ENCODE data around the gene MS4A6A.
"Not testable (repeated sequence)": the region's sequence is repeated elsewhere in the genome, so short reads cannot be mapped to it uniquely, and the experiment has no call there.

Gene MS4A6A, protein sequence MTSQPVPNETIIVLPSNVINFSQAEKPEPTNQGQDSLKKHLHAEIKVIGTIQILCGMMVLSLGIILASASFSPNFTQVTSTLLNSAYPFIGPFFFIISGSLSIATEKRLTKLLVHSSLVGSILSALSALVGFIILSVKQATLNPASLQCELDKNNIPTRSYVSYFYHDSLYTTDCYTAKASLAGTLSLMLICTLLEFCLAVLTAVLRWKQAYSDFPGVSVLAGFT

DNA sequence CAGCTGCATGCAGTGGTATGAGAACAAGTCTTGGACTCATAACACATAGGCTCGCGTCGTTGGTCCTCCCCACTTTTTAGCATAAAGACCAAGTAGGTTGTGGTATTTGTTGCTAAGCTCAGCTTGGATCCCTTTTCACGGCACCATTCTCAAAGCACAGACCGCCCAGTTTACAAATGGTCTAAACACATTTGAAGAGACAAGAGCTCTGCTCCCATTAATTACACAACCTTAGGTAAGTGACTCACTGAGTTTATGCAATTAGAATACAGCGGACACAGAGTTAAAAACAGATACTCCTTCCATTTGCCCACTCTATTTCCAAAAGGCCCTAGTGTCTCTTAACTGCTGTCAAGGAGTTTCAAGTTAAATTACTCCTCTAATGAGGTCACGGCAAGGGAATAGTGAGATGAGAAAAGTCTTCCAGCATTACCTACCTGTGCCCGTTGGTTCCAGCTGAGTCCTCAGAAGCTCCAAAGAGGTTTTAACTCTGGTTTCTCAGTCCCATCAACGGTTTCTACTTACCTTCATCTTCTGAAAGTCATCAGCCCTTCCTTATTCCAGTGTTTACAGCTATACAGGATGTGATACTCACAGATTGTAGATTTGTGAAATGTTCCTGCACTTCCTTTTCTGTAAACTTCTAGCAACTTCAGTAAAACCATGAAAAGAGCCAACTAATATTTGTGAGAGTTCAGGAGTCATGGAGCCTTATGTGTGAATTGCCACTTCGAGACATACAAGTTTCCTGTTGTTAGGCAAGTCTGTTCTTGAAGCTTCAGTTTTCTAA lies at the start of gene MS4A6A:
Gene MS4A6A, minus strand, starts transcription at position 543 of the 790 bp plus-strand sequence. CDS start 1,356 bp downstream, outside the sequence.
- peak; percentile 38 to 58 for DNase-seq

DNA sequence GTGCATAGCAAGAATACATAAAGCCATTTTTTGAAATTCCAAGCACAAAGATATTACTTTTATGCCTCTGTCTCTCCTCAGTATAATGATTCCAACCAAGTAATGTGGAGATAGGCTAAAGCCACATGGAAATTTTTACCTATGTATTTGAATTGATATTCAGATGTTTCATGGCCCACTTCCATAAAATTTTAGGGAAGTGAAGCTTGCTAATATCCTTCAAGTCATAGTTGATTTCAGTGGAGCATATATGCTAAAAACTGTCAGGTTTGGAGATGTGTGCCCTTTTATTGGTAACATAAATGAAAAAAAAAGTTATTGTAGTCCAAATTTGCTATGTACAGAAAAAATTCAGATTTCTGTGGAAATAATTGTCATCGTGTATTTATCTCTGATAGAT lies 47.8 kb upstream of the MS4A6A start:
- DNase-seq: peak in 1 of 2 donors; percentile 15

DNA sequence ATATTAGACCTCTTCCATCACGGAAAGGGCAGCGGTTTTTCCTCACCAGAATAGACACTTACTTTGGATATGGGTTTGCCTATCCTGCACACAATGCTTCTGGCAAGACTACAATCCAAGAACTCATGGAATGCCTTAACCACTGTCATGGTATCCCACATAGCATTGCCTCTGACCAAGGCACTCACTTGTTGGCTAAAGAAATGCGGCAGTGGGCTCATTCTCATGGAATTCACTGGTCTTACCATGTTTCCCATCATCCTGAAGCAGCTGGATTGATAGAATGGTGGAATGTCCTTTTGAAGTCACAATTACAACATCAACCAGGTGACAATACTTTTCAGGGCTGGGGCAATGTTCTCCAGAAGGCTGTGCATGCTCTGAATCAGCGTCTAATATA lies 39.3 kb upstream of the MS4A6A start:
- no peak for DNase-seq

DNA sequence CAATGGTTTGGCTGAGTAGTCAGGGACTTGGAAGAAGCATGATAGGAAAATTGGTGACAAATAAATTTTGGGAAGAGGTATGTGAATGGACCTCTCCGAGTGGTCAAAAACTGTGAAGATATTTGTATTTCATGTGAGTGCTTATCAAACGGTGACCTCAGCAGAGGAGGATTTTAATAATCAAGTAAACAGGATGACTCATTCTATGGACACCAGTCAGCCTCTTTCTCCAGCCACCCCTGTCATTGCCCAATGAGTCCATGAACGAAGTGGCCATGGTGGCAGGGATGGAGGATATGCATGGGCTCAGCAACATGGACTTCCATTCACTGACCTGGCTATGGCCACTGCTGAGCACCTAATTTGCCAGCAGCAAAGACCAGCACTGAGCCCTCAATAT lies 38.8 kb upstream of the MS4A6A start:
- DNase-seq: no peak

DNA sequence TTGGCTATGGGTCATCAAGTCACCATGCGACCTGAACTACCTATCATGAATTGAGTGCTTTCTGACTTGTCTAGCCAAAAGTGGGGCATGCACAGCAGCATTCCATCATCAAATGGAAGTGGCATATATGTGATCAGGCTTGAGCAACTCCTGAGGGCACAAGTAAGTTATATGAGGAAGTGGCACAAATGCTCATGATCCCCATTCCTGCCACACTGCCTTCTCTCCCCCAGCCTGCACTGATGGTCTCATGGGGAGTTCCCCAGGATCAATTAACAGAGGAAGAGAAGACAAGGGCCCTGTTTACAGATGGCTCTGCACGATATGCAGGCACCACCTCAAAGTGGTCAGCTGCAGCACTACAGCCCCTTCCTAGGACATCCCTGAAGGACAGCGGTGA lies 38.3 kb upstream of the MS4A6A start:
- DNase-seq: peak; percentile 37 to 64

DNA sequence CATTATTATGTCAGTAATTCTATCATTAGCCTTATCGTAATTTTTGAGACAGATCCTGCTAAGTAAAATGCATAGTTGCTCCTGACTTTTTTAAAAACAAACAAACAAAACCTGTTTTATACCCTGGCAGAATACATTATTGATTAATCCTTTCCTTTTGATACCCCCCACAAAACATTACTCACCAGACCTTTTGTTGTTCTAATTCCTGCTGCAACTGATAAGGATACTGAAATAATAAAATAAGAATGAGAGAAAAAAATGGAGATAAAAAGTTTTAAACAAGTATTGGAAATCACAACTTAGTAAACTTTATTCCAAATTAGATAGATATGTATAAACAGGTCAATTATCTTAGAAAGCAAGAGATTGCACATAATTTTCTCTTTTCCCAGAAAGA lies 31.5 kb upstream of the MS4A6A start:
- no peak for DNase-seq

DNA sequence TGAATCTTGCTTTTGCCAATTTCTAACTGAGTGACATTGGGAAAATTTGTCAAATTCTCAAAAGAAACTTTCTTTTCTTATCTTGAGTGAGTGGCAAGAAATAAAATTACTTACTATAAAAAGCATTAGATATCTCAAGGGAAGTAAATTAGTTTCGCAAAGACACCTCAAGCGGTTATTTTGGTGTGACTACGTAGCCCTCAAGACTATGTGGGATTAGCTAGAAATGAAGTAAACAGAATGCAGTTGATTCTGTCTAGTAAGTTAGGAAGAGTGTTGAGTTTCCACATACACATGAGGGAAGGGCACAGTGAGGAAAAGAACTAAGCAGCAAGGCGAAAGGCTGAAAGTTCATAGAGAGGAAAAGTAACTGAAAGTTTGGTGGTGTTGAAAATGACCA lies 28.3 kb upstream of the MS4A6A start:
- no peak for DNase-seq

DNA sequence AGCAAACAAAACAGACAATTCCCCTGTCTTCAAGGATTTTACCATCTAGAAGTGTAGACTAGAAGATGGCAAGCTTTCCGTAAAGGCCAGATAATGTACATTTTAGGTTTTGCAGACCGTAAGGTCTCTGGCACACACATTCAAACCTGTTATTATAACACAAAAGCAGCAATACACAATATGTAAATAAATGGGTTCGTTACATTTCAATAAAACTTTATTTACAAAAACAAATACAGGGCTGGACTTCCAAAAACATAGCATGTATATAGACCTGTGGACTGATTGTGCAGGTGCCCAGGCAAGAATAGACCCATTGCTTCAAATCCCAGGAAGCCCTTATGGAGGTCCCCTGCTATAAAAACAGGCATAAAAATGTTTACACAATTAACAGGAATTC lies 27.1 kb upstream of the MS4A6A start:
- DNase-seq: no peak

DNA sequence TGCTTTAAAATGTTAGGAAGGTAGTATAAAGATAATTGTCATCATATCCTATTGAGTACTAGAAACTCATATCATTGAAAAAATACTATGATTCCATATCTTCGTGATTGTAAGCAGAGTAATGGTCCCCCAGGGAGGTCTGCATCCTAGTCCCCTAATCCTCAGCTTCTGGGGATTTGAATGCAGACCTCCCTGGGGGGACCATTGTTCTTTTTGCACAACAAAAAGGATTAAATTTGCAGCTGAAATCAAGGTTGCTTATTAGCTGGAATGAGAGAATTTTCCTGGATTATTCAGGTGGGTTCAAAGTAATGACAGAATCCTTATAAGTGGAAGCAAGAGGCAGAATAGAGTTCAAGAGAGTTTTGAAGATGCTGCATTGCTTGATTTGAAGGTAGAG lies 26.1 kb upstream of the MS4A6A start:
- no peak for DNase-seq

DNA sequence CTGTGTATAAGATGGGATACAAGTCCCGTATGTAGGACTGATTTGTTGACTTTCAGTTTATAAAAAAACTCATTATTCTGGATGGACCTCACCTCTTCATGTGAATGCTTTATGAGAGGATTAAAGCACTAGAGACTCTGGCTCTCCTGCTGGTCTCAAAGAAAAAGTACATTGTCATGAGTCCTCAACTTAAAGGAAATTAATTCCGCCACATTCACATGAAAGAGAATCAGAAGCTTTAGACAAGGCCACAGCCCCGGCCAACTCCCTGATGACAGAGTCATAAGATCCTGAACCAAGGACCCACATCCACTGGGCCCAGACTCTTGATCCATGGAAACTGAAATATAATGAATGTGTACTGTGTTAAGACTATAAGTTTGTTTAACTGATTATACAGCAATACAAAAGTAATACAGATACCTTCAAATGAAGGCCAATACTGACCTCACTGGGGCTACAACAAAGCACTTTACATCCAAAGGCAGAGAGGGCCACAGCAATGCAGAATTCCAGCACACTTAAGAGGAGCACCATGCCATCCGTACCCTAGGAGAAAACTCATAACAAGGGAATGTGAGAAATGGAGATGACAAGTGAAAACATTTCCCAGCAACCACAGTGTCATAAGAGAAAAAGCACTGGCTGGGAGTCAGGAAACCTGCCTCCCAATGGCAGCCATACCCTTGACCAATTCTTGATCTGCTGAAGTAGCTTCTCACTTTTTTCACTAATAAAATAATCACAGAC lies 25.4 kb upstream of the MS4A6A start:
- DNase-seq: no peak

DNA sequence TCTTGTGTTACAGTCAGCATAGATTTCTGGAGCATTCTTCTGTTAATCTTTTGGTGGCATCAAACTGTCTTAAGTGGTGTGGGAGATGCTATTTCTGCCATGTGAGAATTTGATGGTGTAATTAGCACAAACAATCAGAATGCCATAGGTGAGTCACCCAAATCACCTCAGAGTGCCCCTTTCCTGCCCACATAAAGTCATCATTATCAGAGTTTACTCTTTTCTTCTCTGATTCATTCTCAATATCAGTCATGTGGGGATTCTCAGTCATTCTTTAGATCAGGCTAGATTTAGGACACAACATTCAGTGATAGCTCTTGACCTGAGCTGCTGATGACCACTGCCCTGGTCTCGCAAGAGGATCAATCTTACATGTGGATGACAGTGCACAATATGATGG lies 23.7 kb upstream of the MS4A6A start:
- no peak for DNase-seq

DNA sequence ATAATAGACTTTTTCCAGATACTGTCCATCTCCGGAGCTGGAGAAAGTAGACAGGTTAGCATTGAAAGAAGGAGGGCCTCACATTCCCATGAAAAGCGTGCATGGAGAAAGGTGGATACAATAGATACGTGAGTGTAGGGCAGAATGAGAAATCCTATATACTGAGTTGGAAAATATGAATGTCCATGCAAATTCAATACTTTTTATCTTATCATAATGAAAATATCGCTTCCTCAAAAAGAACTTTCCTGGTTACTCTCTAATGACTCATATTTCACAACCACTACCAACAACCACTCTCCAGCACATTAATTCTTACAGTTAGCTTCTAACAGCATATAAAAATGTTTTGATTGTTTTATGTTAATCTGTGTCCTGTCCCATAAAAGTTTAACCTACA lies 22.0 kb upstream of the MS4A6A start:
- peak; percentile 36 to 41 for DNase-seq

DNA sequence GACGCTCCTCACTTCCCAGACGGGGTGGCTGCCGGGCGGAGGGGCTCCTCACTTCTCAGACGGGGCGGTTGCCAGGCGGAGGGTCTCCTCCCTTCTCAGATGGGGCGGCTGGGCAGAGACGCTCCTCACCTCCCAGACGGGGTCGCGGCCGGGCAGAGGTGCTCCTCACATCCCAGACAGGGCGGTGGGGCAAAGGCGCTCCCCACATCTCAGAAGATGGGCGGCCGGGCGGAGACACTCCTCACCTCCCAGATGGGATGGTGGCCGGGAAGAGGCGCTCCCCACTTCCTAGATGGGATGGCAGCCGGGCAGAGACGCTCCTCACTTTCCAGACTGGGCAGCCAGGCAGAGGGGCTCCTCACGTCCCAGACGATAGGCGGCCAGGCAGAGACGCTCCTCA lies 18.5 kb upstream of the MS4A6A start:
- not testable (repeated sequence) for DNase-seq

DNA sequence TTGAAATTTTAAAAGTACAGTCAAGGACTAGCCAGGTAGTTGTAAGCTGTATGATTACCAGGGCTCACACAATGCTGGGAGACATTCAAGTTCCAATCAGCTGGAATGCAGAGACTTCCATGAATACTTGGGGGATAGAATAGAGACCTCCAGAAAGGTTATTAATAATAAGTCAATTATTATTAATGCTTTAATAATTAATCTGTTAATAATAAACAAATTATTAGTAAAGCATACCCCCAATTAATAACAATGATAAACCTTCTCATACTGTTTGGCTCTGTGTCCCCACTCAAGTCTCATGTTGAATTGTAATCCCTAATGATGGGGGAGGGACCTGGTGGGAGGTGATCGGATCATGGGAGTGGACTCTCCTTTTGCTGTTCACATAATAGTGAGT lies 14.6 kb upstream of the MS4A6A start:
- DNase-seq: no peak

DNA sequence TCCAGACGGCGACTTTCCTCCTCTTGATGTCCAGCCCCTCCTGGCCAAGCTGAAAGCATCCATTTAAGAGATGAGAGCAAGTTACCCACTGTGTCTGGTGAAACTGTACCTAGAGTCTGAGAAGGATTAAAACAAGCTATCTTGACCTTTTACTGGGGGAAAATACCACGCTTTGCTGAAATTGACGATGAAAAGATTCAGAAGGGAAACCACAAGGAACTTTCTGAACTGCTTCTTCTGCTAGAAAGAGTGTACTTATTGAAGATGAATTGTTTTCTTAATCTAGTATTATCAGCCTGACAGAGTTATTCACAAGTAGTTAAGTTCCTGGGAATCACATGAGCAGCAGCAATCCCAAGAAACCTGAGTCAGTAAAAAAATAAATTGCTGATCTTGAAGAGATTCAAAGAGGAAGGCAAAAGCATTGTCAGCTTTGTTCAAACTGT lies 13.1 kb upstream of the MS4A6A start:
- DNase-seq: peak in 1 of 2 donors; percentile 36

DNA sequence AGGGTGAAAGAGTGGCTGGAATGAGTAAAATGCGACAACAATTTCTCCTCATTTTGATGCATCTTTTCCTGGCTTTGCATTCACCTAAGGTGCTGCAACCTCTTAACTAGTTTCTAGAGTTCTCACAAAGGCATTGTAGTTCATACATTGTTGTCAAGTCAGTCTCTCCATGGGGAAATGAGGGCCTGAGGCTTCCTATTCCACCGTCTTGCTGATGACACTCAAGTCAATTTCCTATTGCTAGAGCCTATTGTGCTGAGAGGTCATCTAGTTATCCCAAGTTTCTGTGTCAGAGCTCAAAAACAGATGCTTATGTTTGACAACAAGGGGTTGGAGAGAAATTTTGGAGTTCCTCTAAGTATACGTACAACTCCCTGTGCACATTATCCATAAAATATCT lies 11.6 kb upstream of the MS4A6A start:
- DNase-seq: no peak

DNA sequence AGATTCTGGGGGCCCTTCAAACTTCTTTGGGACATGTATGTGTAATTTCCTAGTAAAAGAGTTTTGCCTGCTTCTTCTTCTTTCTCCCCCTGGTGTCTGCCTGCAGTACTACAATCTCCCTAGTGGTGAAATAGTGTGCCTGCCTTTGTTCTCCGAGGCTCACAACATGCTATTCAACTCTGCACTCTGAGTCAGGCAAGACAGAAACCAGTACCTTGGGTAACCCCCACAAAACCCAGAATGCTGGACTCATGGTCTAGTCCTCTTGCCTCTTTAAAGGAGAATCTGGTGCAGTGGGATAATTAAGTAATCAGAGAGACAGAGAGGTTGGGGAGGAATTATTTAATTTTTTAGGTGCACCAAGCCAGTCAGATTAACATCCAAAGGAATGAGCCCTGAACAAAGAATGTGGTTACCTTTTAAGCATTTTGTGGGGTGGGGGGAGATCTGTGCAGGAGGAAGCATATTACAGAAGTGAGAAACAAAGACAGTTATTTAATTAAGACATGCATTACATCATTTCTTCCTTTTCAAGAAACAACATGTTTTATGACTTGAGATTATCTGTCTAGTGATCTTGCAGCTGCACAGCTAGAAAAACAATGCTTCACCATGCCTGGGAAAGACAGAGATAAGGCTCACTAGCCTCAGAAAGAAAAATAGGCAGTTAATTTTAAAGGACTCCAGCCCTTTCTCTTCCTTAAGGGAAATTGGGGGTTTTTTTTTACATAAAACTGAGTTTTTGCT lies 11.0 kb upstream of the MS4A6A start:
- DNase-seq: peak; percentile 68 to 90

DNA sequence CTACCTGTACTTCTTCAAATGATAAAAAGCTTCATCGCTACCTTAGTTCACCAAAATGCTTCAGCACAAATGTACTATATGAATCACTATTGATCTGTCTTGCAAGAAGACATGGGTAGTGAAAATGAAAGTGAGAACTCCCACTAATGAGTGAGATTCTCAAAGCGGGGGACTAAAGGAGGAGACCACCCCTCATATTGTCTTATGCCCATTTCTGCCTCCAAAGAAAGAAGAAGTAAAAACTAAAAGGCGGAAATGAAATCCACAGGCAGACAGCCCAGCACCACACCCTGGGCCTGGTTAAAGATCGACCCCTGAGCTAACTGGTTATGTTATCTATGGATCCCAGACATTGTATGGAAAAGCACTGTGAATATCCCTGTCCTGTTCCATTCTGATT lies 9.7 kb upstream of the MS4A6A start:
- DNase-seq: not testable (repeated sequence)

DNA sequence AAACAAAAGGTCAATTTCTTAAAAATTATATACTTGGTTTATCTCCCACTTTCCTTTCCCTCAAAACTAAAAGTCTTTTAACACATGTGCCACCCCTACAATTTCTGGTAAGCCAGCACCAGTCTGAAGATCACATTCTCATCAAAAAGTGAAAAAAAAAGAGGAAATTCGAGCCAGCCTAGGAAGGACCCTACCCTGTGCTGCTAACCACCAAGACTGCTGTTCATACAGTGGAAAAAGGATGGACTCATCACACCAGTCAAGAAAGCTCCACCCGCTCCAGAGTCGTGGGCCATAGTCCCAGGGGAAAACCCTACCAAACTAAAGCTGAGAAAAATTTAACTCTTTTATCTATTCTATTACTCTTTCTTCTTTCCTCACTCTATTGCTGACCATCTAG lies 5.6 kb upstream of the MS4A6A start:
- peak in 1 of 2 donors; percentile 40 for DNase-seq

DNA sequence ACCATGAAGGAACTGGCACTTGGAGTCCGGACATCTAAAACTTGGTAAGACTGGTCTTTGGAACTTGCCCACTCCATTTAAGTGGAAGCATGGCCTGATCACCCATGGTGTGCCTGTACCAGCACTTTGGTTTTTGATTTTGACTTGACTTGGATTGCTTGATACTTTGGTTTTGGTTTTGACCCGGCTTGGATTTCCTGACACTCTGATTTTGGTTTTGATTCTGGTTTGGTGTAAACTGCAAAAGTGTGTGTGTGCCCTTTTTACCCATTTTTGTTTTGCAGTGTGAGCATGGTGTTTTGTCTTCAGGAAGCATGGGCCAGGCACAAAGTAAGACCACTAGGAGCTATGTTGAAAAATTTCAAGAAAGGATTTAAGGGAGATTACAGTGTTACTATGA lies 3.2 kb upstream of the MS4A6A start:
- not testable (repeated sequence) for DNase-seq

DNA sequence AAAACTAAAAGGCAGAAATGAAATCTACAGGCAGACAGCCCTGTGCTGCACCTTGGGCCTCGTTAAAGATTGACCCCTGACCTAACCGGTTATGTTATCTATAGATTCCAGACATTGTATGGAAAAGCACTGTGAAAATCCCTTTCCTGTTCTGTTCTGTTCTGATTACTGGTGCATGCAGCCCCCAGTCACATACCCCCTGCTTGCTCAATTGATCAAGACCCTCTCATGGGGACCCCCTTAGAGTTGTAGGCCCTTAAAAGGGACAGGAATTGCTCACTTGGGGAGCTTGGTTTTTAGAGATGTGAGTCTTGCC lies 2.6 kb upstream of the MS4A6A start:
- not testable (repeated sequence) for DNase-seq

DNA sequence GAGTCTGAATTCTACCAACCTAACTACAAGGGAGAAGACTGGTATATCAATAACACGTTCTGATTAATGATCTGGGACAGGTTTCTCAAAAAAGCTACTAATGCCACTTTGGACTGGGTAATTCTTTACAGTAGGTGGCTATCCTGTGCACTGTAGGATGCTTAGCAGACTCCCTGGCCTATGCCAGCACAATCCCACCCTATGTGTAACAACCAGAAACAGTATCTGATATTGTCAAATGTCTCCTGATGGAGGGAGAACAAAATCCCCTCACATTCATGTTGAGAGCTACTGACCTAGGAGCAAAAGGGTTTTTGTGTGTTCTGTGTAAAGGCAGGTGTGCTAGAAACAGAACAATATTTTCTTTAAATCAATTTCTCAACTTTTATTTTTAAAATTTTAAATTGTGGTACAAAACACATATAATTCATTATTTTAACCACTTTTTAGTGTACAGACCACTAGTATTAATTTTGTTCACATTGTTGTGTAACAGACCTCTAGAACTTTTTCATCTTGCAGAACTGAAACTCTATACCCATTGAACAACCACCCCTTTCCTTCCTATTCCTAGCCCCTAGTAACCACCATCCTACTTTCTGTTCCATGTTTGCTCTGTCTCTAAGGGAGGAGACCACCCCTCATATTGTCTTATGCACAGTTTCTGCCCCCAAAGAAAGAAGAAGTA lies 2.1 kb upstream of the MS4A6A start:
- DNase-seq: no peak

Data from inflammatory macrophage treated with lipopolysaccharide for 1 hour (primary cell).